Right renal cortex interstitium (tissue), 3 donors: ENCODE results near the gene ABLIM2. TPM values are rescaled to one million over a fixed set of nuclear protein-coding genes. Genes with fewer than 3 reads are reported as not detected.
A peak's percentile ranks its signal among the peaks of the same experiment; 100 is the strongest.

ENCODE experiments used
- DNase-seq, 3 donors: peaks; one replicate each; pipeline ENCODE4 v3.0.0-alpha.2; 2013; ENCODE audit warnings: low read depth in 3 of 3, low spot score in 2 of 3
- polyA plus RNA-seq, 3 donors: library from polyadenylated mRNA; unstranded; fragments of 120-200 nt; gene quantifications; one replicate each; pipeline ENCODE4 v1.2.1, GENCODE V29; 2013; ENCODE audit not compliant: insufficient read length in 3 of 3

Gene ABLIM2
- polyA plus RNA-seq, 3 donors, result 6.5 to 7.2 (median 6.9) TPM

GRCh38 chr4:7995135-7995534 is 163.5 kb downstream of the ABLIM2 start:
- no peak for DNase-seq

DNA sequence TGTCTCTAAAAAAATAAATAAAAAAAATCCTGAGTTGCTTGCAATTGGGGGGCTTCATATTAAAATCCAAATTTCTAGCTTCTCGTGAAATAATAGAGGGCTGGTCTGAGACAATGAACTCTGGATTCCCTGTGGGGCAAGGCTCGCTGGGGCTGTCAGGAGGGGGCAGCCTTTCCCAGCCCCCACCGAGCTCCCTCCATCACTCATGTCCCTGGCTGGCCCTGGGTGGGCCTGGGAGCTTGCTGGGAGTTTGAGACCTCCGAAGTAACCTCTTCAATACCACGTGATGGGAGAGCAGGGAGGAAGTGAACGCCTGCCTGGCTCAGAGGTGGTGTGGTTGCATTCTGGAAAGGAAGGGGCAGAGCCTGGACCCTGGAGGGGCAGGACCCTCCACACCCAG is 164.9 kb downstream of the ABLIM2 start:
- DNase-seq, result no peak

GRCh38 chr4:7992846-7993245 is 165.8 kb downstream of the ABLIM2 start:
- no peak for DNase-seq

GRCh38 chr4:7990807-7991459 is 167.7 kb downstream of the ABLIM2 start:
- DNase-seq, result no peak

DNA sequence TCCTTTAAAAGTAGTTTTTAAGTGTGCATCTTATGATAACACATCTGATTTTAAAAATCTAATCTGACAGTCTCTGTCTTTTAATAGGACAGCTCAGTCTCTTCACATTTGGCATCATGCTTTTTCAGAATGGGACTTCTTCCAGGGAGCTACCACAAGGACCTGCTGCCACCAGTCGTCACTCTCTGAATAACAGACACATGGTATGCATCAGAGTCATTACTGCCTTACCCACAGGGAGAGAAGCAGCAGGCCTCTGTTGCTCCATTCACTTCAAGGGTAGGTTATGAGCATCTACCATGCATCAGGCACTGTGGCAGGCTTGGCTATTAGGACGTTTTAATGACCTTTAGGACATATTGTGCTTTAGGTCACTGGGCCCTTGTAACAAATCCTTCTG is 169.0 kb downstream of the ABLIM2 start:
- no peak for DNase-seq

GRCh38 chr4:7988437-7988836 is 170.2 kb downstream of the ABLIM2 start:
- no peak for DNase-seq

DNA sequence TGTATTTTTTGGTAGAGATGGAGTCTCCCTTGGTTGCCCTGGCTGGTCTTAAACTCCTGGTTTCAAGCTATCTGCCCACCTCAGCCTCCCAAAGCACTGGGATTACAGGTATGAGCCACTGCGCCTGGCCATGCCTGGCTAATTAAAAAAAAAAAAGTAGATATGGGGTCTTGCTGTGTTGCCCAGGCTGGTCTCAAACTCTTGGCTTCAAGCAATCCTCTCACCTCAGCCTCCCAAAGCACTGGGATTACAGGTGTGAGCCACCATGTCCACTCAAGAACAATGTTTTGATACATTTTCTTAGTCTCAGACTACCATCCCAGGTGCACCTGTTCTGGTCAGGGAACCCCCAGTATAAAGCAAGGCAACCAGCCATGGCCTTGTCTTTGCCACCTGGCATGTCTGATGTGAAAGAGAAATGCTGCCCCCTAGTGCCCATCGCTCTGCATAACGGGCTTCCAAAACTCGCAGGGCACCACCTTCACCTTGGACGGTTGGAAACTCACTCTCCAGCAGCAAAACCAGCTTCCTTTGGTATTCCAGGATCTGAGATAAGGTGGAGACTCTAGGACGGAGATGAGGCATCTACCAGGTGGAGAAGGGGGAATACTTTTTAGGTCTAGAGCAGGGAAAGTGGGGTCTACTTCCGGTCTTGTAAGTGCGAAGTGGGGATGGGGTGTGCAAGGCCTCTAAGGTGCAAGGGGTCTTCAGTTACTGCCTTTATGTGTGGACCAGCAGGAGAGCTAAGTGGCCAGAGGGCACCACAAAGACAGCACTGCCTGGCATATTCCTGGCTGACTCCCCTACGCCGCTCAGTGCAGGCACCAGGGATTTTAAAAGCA is 171.2 kb downstream of the ABLIM2 start:
- peak in 2 of 3 donors; percentile 61 to 71 for DNase-seq

GRCh38 chr4:7985891-7986441 is 172.6 kb downstream of the ABLIM2 start:
- DNase-seq, result no peak

- DNase-seq, result no peak
Observed at GRCh38 chr4:7985072-7985471, 173.5 kb downstream of the ABLIM2 start.

- no peak for DNase-seq
Observed at GRCh38 chr4:7984286-7984925, 174.2 kb downstream of the ABLIM2 start.

GRCh38 chr4:7983296-7983695 is 175.3 kb downstream of the ABLIM2 start:
- DNase-seq, result no peak

DNA sequence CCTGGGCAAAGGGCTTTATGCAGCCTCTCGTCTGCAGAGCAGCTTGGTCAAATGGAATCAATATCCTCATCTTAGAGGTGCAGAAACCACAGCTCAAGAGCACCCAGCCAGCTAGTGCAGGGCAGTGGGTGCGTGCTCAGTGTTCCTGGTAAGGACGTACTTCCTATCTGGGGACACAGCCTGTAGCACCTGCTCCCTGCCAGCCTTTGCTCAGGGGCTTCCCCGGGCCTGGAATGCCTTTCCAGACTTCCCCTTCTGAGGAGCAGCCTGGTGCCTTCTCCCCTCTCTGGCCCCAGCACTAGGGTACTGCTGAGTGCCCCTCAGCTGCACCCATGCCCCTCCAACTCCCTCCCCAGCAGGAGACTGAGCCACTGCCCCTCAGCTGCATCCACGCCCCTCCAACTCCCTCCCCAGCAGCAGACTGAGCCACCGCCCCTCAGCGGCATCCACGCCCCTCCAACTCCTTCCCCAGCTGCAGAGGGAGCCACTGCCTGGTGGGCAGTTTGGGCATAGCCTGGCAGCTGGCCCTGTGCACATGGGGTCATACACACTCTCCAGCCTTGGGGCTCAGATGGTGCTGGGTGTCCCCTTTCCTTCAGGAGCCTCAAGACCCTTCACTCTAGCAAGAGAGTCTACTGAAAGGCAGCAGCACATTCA is 176.7 kb downstream of the ABLIM2 start:
- DNase-seq, result no peak

- DNase-seq, result no peak
Observed at GRCh38 chr4:7980036-7980435, 178.6 kb downstream of the ABLIM2 start.

DNA sequence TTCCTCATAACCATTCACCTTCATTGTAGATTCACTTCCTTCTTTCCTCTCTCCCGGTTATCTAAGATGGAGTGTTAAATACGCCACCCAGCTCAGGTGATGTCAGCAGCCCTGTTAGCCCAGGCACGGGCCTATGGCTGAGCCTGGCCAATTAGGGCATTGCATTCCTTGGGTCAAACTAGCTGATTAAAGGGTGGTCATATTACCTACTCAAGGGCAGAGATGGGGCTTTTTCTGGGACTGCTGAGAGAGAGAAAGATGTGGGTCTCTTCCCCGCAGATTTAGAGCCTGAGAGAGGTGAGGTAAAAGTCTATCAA is 179.0 kb downstream of the ABLIM2 start:
- no peak for DNase-seq

DNA sequence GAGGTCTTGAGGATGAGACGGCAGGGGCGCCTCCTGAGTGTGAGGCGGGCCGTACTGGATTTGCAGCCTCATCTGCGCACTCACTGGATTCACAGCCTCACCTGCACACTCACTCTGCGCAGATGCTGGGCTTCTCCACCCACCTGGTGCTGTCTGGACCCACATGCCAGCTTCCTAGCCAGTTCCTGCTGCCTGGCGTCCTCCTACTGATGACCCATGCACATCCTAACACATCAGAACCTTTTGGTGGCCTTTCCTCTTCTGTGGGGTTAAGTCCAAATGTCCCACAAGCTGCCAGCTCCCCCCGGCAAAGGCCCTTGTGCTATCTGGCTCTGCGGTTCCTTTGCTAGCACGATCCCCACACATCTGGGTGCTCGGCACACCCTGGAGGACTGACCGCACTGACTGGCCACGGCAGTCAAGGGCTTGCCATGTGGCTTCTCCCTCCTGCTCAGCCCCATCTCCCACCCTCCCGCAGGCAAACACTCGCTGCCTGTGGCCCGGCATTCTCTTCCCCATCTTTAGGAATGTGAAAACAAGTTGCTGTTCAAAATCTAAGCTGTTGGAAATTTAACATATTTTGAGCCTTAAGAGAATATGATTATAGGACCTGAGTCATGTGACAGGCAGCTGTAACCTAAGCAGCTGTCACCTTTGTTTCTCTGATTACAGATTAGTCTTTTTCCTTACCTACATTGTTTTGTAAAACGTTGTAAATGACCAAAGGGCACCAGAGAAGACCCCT is 179.5 kb downstream of the ABLIM2 start:
- DNase-seq, result no peak

DNA sequence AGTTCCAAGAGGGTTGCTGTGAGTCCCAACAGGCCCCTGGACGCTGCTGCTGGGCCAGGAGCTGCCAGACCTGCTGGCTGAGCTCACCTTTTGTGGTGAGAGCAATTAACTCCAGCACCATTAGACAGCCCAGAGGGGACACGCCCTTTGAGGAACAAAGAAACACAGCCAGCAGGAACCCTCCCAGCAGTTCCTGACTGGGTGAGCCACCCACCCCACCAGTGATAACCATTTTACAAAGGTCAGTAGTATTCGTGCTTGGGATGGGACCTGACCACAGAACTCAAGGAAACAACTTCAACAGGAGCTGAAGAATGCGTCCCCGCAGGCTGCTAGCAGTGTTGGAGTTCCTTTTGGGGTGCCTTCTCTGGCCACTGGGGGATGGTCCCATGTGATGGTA is 180.1 kb downstream of the ABLIM2 start:
- DNase-seq, result no peak

DNA sequence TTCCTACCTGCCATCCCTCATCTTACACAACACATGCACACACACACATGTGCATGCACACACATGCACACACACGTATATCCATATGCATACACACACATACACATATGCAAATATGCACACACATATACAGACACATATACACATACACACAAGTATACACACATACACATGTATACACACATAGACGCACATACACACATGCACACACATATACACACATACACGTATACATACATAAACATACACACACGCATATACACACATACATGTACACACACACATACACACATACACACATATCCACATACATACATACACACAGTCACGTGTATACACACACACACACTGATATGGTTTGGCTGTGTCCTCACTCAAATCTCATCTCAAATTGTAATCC is 182.0 kb downstream of the ABLIM2 start:
- DNase-seq, result no peak

- no peak for DNase-seq
Observed at GRCh38 chr4:7976025-7976424, 182.6 kb downstream of the ABLIM2 start.

- no peak for DNase-seq
Observed at GRCh38 chr4:7974425-7974824, 184.2 kb downstream of the ABLIM2 start.

DNA sequence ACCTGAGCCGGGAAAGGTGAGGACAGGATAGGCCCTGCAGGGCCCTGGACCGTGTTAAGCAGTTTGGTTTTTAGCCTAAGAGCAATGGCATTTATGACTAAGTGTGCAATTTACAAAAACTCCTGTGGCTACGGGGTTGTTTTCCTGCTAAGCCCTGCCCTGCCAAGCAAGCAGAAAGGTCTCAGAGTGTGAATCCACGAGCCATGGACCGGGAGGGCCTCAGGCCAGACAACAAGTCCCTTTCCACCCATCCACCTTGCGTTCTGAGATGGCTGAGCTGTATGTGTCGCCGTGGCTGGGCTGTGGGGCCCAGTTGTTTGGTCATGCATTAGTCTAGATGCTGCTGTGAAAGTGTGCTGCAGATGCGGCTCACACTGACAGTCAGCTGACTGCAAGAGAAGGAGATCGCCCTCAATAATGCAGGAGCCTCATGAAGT is 185.1 kb downstream of the ABLIM2 start:
- no peak for DNase-seq
